NCI-H1092 (cell line): Measurements from ENCODE around the gene C6orf132.

Source experiments
- DNase-seq: peaks from one replicate; lab custom pipeline; 2025; lab: John Stamatoyannopoulos, UW

Gene C6orf132

GRCh38 chr6:42078386-42078785 is 64.0 kb downstream of the C6orf132 start:
- DNase-seq, result no peak

GRCh38 chr6:42075159-42075838 is 67.1 kb downstream of the C6orf132 start:
- peak; percentile 44 for DNase-seq

GRCh38 chr6:42073287-42073686 is 69.1 kb downstream of the C6orf132 start:
- DNase-seq, result no peak

GRCh38 chr6:42071881-42072583 is 70.4 kb downstream of the C6orf132 start:
- no peak for DNase-seq

GRCh38 chr6:42068872-42069522 is 73.4 kb downstream of the C6orf132 start:
- DNase-seq, result no peak

- no peak for DNase-seq
Observed at GRCh38 chr6:42068173-42068572, 74.2 kb downstream of the C6orf132 start.

- no peak for DNase-seq
Observed at GRCh38 chr6:42066156-42066675, 76.2 kb downstream of the C6orf132 start.

GRCh38 chr6:42059743-42060142 is 82.7 kb downstream of the C6orf132 start:
- DNase-seq, result no peak

GRCh38 chr6:42053601-42054000 is 88.8 kb downstream of the C6orf132 start:
- DNase-seq, result no peak

- DNase-seq, result no peak
Observed at GRCh38 chr6:42051268-42051653, 91.2 kb downstream of the C6orf132 start.
